HTERT RPE-1 (cell line): ENCODE measurements around the gene MAGI1.

Source experiments
- in situ Hi-C: fragments of 300-500 bp; cut with MboI; formaldehyde crosslinking; loops from 4 replicates; pipeline ENCODE4 v1.14.3; 2020; ENCODE audit warnings: low sequenced_read_pairs

The MAGI1 gene

DNA sequence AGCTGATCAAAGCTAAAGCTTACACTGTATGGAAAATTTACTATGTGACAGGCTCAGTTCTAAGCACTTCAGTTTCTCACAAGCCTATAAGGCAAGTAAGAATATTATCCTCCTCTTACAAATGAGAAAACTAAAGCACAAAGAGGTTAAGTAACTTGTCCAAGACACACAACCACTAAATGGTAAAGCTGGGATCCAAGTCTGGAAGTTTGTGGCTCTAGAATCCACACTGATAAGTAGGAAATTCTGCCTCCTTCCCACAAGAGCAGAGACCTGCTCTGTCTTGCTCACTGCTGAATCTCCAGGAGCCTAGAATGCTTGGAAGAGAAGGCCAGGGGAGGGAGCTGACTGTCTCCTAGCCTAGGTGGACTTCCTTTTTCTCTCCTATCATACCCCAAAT, 60.6 kb downstream of the MAGI1 start:
- in situ Hi-C loops = no loop called here

DNA sequence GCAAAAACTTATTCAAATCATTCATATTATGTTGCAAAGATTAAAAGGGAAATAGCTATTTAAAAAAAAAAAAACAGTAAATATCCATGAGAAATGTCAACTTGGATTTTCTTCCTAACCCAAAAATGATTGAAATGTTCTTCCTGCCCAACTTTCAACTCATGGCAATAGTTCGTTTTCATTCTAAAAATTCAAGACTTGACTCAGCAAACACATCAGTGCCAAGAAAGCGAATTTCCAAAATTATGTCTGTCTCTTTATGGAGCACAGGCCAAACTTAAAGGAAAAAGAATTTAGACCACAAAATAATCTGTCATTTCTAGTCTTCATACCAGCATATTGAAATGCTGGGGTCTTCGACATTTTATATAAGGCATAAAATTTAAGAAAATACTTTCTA, 63.7 kb downstream of the MAGI1 start:
- in situ Hi-C loops = no loop called here

DNA sequence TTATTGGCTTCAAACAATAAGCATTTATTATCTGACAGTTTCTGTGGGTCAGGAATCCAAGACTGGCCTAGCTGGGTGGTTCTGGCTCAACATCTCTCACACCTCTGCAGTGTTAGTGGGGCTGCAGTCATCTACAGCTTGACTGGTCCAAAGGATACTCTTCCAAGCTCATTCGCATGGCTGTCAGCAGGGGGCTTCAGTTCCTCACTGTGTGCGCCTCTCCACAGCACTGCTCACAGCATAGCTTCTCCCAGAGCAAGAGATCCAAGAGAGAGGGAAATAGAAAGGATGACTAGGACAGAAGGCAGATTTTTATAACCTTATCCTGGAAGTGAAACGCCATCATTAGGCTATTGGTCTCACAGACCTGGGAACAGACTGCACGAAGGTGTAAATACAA, 64.2 kb downstream of the MAGI1 start:
- in situ Hi-C loops = no loop called here

DNA sequence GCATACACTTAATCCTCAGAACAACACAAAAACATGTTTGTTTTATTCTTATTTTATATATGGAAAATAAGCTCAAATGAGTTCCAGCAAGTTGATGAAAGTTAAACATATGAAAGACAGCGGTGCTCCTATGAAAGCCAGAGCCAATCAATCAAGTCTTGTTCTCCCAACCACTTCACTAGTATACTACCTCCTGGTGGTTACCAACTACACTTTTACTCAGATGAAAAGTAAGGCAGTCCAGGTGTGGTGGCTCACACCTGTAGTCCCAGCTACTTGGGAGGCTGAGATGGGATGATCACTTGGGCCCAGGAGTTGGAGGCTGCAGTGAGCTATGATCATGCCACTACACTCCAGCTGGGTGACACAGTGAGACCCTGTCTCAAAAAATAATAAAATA, 66.0 kb downstream of the MAGI1 start:
- in situ Hi-C loops = no loop called here

DNA sequence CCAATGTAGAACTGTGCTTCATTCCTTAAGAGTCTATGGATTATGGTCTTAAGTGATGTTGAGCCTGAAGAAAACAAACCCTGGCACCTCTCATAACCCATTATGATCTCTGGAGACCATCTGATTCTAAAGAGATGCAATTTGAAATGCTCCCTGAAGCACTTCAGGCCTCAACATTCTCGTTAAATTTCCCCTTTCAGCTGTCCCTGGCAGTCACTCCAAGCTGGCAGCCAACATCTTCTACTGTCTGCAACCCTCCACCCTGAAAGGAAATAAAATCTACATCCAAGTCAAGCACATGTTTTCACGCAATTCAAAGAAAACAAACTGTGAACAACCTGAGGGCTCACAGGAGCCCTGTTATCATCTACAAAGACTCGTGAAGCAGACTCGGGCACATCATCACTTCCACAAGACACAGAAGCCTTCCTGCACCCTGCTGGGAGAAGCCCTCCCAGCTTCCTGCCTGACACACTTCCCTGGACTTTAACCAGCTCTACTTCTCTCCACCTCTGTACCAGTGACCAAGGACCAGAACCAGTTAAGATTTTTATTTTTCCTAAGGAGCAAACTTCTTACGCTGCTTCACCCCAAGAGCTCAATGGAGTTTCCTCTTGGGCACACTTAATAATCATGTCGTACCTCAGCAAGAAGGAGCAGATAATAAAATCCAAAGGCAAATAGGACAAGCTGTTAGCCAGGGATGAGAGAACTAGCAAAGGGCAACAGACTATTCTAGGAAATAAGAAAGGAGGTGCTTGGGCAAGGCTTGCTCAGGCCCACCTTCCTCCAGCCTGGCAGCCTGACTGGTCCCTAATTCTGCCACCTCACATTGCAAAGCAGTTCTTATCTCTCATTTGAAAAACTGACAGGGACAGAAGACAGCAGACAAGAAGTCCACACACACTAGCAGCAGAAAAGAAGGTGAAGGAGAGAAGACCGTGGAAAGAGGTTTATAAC, 67.1 kb downstream of the MAGI1 start:
- in situ Hi-C loops = no loop called here

DNA sequence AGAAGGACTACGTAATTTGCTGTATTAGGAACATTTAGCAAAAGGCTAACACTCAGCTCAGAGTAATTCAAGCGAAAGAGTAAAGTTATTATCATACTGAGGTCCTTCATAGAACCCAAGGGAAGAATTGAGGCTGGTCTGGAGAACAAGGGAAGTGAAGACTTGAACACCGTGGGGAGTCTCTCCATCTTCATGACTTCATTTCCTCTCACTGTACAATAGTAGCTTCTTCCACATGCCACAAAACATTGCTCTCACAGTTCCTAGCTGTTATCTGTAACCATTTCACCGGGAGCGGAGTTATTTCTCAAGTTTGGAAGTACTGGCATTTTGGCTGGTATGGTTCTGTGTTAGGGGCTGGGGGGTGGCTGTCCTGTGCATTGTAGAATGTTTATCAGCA, 69.7 kb downstream of the MAGI1 start:
- in situ Hi-C loops = no loop called here

DNA sequence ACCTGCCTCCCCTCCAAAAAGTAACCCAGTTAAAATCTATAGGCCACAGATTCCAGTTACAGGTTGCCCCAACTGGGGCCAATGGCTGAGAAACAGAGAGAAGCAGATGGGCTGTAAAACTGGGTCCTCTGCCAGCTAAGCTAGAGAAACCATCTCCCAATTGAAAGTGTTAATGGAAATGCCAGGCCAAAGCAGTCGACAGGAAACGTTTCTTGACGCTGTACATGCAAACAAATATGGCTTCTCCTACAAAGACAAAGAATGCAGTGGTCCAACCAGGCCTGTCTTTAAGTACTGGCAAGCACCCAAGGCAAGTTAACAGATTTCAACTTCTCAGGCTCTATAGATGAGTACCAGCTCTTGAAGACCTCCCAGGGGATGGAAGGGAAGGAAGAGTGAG, 71.3 kb downstream of the MAGI1 start:
- in situ Hi-C loops = no loop called here

DNA sequence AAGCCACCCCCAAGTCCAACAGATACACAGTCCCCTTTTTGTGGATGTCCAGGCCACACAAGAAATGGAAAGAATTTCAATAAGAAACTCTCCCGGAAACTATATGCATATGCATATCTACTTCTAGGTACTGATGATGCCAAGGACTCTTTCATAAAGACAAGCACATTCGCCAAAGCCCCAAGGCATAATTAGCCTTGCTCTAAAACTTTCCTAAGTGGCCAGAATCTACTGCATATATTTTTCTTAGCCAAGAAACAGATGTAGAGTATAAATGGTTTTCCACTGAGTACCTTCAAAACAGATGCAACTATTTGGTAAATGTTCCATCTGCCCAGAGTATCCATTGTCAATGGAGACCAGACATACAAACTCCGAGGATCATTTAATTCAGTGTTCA, 73.9 kb downstream of the MAGI1 start:
- in situ Hi-C loops = no loop called here

DNA sequence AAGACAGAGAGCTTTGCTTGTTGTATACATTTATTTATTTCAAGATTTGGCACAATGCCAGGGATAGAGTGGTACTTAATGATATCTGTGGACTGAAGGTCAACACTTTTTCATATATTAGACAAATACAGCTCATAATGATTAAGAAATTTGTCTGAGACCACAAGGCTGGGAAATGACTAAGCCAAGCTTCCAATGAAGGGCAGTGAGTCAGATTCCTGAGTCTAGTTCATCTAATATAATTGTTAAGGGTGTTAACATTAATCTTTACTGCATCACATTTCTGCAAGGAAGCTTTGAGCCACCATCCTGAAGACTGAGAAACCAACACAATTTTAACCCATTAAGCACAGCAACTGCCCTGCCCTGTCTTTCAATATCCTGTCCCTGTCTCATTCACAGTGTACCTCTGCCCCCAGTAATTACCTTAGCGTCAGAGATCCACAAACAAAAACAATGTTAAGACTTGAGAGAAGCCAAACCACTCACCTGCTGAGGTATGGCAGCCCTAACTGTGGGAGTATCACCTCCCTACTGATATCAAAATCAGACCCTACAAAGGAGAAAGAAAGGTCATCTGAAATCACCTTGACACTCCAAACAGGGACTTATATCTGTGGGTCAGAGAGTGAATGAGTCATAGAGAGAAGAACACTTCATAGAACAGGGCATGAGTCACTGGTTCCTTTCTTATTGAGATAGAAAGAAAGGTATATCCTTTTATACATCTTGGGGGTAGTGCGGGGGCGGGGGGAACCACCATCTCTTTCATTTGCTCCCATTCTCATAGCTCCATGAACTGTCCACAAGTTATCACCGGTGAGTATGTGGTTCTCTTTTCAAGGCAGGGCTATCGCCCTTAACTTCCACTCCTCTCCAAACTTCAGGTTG, 74.7 kb downstream of the MAGI1 start:
- in situ Hi-C loops = no loop called here

DNA sequence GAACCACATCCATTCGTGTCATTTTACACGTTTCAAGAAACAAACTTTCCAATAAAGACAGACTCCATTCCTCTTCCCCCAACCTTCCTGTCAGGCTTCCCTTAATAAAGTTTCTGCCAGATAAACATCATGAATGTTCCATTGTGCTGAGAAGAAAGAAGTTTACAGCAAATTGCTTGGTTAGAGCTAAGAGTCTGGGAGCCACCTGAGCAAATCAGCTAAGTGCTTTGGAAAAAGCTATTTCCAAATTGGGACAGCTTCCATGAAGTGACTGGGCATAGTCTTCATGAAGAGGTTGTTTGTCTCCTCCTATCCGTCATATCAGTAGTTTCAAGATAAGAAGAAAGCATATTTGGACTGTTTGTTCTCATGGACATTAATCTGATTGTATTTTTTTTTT, 77.0 kb downstream of the MAGI1 start:
- in situ Hi-C loops = no loop called here

DNA sequence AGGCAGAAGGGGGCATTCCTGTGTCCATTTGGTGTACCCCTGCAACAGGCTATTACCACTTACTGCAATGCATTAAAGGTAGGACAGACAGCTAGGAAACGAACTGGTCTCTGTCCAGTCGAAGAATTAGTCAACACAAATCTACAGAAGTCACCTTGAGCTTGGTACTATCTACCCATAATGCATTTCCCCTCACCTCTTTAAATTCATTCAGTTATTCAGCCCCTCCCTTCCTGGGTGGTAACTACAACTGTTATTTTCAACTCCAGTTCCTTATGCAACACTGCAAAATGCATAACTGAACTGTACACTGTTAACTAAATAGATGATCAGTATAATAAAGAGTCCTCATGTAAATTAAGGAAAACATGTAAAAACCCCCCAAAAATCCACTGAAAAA, 77.6 kb downstream of the MAGI1 start:
- in situ Hi-C loops = no loop called here

DNA sequence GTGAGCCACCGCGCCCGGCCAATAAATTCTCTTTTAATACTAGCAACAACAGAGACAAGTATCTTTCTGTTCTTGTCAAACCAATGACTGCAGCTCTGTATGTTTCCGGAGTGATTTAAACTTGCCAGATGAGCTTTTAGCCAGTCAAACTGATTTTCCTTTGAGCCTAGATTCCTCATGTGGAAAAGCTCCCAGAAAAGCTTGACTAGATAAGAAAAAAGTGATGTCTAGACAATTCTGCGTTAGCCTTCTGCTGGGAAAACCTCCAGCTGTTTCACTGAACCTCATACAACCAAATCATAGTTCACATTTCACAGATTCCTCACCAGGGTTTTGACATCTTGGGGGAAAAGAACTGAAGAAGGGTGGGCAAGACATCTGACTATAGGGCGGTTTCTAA, 78.6 kb downstream of the MAGI1 start:
- in situ Hi-C loops = no loop called here

DNA sequence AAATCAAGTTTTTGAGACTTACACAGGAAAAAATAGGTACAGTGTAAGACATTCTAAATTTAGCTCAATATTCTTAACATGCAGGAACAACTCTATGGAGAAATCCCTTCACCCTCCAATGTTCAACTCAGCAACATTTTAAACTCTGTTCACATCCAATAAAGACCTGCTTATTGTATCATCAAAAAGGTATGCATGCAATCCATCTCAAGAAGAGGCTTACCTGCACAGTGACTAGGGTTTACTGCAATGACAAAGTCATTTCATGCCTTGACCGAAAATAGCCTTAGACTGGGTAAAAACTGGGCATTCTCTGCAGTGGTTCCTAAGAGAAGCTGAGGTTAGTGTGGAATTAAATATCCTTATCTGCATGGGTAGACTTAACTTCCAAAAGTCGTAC, 80.5 kb downstream of the MAGI1 start:
- in situ Hi-C loops = no loop called here

DNA sequence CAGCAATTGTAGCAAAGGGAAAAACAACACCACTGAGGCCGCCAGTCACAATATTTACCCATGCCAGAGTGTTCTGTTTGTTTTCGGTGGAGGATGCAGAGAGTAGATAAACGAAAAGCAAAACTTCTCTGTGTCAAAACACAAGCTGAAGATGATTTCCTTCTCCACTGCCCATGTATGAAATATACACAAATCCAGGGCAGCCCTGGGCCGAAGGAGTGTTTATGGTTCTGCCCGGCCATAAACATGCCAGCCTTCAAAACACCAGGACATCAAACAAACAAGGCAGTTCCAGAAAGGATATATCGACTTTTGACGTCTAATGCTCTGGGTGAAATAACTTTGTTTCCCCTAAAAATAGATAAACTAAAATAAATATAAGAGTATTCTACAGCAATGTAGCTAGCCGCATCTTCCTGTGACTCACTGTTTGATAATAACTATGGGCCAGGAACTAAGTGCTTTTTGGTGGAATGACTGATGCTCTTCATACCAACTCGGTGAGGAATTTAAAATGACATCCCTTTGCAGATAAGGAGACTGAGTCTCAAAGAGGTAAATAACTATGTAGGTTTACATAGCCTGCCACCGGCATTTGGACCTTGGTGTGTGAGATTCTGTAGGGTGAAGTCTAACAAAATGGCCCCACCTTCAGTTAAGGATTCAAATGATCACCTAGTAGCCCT, 82.8 kb downstream of the MAGI1 start:
- in situ Hi-C loops = no loop called here

DNA sequence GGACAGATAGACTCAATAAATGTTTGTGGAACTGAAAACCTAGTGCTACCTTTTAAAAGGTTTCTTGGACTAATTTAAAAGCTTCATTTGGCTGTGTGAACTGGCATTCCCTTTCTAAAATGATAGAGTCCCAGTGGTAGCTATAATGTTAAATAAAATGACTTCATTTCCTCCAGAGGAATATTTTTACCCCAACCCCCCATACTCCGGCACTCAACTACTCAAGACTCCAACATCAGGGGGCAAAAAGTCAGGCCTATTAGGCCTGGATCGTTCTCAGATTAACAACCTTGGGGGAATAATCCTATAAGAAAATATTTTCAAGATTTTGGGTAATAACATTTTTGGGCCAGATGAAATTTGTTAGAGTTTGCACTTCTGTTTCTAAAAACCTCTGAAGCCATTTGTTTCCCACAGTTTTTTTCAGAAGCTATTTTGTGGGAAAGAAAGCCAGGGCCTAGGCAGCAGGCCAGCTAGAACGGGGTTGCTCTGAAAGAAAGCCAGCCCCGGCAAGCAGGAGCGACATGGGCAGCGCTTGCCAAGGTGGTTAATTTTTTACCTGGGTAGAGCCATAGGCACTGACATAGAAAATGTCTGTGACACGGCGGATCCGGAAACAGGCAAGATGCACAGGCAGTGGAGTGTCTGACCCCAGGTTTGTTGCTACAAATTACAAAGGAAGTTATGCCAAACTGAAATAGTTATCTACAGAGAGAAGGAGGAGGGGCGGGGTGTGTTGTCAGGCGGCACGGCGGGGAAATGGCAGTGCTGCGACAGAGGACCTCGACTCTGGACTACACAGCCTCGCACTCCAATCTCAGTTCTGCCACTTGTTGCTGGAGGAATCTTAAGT, 84.6 kb downstream of the MAGI1 start:
- in situ Hi-C loops = no loop called here

DNA sequence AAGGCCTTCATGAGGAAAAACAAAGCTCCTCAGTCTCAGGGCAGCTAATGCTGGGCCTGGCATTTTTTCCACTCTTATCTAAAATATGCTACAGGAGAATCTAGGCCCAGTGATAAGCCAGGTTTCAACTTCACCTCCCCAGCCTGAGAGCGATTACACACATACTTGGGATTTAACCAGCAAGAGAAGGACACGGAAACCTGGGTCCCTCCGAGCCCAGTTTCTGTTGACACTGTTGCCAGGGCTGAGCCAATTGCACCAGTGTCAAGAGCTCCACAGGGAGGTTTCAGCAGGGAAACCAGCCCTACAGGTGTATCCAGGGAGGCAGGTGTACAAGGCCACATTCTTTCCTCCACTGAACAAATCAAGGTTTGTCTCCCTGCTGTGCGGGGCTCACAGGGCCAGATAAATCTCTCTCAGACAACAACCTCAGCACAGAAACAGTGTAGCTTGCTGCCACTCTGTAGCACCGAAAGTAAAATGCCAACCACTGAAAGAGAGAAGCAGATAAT, 85.4 kb downstream of the MAGI1 start:
- in situ Hi-C loops = no loop called here

DNA sequence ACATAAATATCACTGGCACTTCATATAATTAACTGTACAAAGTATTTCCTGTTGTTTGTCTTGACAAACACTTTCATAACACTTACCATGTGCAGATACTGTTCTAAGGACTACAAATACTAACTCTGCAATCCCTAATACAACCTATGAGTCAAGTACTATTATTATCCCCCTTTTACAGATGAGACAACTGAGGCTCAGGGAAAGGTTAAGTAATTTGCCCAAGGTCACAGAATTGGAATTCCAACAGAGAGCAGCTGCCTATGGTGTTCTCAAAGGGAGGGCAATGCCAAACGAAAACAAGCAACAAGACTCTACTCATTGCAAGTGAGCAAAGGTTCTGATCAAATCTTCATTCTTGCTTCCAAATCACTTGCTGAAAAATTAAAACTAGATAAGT, 85.9 kb downstream of the MAGI1 start:
- in situ Hi-C loops = no loop called here

DNA sequence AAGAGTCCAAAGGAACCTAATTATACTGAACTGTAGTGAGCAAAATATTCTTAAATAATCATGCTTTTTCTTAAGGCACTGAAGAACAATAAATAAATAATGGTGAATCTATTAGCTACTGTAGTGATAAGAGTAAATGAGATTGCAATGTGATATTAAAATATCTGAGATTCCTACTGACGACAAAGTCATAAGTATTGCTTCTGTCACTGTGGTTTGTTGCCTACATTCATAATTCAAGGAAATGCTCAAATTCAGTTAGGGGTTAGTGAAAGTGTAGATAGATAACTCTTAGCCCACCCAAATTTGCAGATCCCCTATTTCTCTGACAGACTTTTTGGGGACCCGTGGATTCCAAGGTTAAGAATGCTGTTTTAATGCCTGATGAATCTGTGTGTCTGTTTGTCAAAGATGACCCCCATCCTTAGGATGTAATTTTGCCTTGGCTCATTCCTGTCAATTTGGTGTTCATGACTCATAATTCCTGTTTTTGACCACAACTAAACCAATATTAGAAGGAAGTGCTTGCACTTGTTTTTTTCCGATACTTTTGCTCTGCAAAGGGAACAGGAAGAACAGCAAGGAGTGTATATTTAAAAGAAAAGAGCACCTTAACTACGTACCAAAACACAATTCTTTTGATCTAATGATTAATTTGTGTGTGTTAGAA, 86.7 kb downstream of the MAGI1 start:
- in situ Hi-C loops = no loop called here
